Ammon's horn (tissue), 1 donor: ENCODE measurements around the gene MAML3.

Source experiments
- DNase-seq: peaks from one replicate; pipeline ENCODE4 v3.0.0-alpha.2; 2016; ENCODE audit warnings: low spot score

MAML3 gene

DNA sequence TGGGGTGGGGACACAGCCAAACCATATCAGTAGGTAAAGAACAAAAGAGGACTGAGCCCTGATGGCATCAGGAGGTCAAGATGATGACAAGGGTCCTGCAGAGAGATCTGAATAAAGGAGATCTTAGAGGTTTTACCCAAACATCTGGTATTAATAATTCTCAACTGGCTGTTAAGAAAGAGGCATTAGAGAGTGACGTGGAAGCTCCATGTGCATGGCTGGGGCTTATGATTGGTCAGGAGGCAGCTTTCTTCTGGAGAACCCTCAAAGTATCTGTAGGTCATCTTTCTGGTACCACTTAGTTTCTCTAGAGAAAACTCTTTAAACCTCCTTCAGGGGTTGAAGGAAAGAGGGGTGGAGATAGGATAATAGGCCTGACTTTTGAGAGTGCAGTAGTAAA is 469.6 kb downstream of the MAML3 start:
- no peak for DNase-seq

DNA sequence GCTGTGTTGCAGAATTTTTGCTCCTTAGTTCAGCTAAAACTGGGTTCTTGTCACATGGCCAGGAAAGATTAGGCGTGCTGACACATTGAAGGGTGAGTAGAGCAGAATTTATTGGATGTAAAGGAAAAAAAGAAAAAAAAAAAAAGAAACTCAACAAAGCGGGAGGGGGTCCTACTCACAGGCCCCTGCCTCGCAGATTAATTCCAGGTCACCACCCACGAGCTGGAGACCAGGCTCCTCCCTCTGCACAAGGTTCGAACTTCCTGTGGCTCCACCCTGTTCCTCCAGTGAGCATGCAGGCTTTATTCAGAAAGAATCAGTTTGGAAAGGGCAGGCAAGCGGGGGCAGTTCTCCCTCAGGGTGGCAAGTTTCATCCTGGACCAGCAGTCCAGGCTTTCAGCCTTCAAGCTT is 471.2 kb downstream of the MAML3 start:
- DNase-seq, result no peak

DNA sequence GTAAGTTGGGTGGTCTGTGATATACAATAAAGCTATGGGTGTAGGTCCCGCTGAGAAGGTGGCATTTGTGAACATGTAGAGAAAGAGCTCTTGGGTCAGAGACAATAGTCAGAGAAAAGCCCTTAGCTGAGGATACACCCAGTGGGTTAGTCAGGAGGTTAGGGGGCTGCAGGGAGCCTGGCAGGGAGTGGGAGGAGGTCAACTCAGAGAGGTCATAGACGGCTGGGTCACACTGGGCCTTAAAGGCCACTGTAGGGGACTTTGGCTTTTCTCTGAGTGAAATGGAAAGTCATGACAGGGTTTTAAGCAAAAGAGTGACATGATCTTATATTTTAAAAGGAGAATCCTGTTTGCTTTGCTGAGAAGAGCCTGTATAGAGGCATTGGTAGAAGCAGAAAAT is 471.7 kb downstream of the MAML3 start:
- no peak for DNase-seq

DNA sequence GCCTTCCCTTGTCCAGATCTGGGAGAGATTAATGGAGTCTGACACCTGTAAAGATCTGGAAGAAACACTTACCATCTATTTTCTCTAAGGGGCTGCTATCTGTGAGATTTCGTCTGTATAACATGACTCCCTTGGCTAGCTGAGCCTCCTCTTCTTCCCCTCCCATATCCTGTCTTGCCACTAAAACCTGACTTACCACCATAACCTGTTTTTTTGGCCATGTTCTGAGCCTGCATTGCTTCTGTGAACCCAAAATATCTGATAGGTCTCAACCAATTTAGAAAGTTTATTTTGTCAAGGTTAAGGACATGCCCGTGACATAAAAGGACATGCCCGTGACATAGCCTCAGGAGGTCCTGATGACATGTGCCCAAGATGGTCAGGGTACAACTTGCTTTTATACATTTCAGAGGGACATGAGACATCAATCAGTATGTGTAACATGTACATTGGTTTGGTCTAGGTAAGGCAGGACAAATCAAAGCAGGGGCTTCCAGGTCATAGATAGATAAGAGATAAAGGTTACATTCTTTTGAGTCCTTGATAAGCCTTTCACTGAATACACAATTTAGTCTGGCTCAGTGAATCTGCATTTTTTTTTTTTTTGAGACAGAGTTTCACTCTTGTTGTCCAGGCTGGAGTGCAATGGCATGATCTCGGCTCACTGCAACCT is 476.9 kb downstream of the MAML3 start:
- no peak for DNase-seq

DNA sequence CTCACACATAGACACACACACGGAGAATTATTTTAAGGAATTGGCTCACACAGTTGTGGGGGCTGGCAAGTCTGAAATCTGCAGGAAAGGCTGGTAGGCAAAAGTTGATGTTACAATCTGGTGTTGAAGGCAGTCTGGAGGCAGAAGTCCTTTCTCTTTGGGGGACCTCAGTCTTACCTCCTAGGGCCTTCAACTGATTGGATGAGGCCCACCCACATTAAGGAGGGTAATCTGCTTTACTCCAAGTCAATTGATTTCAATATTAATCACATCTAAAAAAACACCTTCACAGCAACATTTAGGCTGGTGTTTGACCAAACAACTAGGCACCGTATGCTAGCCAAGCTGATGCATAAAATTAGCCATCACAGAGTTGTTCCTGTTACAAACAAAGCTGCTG is 477.6 kb downstream of the MAML3 start:
- DNase-seq, result no peak

DNA sequence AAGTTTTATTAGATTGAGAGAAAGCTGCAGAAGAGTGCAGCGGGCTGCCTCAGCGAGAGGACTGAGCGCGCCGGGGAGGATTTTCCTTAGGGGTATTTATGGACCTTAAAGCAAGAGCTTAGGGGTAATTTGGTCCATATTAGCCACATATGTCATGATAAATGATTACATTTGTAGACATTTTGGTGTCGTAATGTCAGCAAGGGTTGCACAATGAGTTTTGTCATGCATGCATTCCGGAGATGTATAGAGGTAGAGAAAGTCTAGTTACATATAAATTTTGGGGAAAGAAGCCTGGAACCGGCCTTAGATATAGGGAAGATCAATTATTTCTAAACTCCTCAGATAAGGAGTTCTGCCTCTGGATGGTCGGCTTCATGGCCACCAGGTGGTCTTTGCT is 478.3 kb downstream of the MAML3 start:
- DNase-seq, result no peak

DNA sequence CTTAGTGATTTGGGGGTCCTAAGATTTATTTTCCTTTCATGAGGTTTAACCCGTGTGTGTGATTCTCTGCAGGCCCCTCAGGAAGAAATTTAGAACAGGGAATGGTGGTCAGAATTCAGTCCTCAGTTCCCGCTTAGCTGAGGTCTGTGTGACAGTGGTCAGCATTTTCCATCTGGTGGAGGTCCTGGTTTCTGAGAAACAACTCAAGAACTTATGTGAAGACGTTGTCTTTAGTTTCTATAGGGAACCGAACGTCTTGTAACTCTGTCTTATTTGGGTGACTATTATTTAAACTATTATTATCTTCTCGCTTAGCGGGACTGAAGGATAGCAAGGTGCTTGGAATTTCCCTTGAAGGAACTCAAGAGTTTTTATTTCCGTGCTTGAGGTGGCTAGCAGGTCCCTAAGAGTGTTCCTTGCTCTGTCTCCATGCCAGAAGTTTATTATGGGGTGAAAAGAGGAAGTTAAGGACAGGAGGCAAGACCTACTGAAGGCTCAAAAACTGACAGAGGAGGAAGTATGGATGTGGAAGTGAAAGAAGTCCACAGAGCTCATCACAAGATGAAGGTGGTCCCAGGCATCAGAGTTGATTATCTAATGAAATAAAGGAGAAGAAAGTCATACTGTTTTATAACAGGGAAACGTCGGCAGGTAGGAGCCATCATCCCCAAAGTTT is 479.0 kb downstream of the MAML3 start:
- DNase-seq, result peak; percentile 62

DNA sequence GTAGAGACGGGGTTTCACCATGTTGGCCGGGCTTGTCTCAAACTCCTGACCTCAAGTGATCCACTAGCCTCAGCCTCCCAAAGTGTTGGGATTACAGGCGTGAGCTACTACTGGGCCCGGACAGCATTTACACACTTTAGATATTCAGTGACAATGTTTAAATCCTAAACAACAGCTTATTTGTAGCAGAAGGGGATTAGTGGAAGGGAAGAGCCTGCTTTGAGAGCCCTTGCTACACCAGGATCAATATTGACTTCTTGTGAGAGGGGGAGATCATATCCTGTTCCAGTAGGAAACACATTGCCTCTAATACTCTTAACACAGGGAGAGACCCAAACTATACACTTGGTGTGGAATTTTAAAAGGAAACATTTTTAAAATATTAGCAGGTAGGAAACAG is 481.3 kb downstream of the MAML3 start:
- DNase-seq, result no peak

DNA sequence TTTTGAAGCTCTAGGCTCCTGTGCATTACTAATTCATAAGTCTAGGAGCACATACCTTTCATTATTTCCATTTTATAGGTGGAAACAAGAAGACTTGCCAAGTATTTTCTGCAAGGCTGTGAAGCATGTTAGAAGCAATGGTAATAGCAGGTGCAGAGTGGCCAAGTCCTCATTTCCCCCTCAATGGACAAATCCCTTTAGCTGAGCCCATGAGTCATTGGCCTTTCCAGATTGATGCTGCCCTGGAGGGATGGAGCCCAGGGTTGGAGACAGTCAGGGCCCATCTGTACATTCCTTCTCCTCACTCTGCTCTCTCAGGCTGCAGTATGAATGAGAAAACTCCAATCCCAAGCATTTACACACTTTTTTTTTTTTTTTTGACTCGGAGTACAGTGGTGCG is 481.8 kb downstream of the MAML3 start:
- no peak for DNase-seq

DNA sequence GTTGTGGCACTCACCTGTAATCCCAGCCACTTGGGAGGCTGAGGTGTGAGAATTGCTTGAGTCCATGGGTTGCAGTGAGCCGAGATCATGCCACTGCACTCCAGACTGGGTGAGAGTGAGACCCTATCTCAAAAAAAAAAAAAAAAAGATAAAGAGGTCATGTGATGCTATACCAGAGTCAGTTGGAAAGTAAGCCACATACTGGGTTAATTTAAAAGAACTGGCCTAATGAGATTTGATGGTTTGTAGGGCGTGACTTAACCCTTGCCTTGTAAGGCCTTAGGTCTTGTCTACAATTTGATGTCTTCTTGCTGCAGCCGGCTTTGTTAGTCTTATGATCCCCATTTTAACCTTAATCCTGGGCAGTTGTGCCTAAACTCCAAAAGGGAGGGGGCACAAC is 483.2 kb downstream of the MAML3 start:
- DNase-seq, result no peak

DNA sequence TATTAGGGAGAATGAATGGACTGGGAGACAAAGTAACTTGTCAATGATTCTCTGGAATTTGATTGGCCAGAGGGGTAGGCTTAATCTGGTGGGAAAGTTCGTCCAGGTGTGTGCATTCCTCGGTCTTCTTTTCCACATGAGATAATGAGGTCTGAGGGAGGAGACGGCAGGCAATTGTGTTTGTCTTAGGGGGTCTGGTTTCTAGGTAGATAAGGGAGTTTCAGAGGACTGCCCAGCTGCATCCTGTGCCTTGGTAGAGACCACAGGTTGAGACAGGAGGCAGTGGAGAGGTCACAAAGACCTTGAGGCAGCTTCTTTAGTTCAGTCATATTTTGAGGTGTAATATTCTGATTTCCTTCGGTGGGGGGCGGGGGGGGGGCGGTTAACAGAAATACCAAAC is 484.1 kb downstream of the MAML3 start:
- no peak for DNase-seq

DNA sequence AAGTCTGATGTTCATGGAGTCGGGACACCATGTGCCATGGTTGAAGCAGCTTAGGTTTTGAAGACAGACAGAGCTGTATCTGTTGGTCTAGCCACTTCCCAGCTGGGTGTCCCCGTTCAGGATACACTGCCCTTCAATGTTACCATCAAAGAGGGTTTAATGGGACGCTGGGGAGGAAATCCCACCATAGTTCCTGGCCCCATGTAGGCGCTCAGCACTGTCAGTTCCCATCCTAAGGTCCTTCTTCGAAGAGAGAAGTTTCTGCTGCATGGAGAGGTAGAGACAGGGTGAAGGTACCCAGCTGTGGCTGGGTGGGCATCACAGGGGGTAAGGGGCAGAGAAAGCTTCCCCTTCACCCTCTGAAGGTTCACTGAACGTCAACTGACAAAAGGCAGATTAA is 484.6 kb downstream of the MAML3 start:
- no peak for DNase-seq

DNA sequence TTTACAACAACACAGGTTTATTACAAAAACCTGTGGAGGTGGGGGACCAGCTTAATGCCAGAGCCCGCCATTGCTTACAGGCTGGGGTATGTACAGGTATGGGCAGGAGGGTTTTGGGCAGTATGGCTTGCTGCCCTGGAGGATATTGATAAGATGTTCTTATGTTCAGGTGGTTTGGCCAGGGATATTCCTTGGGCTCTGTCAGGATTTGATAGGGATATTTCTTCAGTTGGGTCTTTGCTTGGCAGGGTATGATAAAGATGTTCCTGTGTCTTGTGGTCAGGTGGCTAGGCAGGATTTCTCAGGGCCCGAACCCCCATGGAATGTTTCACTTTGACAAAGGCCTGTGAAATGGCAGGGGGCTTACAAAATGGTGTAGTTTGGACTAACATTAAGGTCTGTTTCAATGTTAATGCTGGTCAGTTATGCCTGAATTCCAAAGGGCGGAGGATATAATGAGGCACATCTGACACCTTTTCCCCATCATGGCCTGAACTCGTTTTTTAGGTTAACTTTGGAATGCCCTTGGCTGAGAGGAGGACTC is 485.3 kb downstream of the MAML3 start:
- no peak for DNase-seq

DNA sequence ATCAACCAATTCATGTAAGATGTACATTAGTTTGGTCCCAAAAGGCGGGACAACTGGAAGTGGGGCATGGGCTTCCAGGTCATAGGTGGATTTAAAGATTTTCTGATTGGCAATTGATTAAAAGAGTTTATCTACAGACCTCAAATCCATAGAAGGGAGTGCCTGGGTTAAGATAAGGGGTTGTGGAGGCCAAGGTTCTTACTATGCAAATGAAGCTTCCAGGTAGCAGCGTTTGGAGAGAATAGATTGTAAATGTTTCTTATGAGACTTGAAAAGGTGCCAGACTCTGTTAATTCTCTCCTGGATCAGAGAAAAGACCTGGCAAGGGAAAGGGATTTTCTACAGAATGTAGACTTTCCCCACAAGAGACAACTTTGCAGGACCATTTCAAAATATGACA is 485.9 kb downstream of the MAML3 start:
- DNase-seq, result no peak
